GM08714 (cell line): ENCODE data around the gene ADCY6.
A peak's percentile ranks its signal among the peaks of the same experiment; 100 is the strongest.

ENCODE experiments used
- H3K4me3 ChIP-seq: fragments of 200-500 bp; sonication (Bioruptor generic); 2 replicates; pipeline ENCODE4 v1.5.1; 2014; ENCODE audit warnings: mild to moderate bottlenecking, low read length, inconsistent platforms
- ZNF274 ChIP-seq: IDR thresholded peaks from 2 replicates; pipeline ENCODE4 v1.6.1; 2012; ENCODE audit warnings: mild to moderate bottlenecking, low read depth, low read length

Gene ADCY6

DNA sequence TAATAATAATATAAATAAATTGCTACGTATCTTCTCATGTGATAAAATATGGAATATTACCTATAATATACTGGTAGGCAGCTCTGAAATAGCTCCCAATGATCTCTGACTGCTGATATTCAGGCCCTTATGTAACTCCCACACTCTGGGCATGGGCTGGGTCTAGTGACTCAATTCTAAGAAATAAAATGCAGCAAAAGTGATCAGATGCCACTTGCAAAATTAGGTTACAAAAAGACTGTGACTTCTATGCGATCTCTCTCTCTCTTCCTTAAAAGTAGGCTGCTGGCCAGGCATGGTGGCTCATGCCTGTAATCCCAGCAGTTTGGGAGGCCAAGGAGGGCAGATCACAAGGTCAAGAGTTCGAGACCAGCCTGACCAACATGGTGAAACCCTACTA is 19.1 kb upstream of the ADCY6 start:
- no peak for TF ChIP-seq ZNF274
- H3K4me3 ChIP-seq = no peak overlapping the region

DNA sequence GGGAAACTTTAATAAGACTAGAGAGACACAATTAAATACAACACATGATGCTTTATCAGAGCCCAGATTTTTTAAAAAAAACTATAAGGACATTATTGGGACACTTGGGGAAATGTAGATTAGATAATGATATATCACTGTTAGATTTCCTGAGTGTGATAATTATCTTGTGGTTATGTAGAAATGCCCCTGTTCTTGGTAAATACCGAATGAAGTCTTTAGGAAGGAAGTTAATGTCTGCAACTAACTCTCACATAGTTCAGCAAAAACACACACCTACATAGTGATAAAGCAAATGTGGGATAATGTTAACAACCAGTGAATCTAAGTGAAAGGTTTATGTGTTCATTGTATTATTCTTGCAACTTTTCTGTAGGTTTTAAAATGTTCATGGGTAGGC is 14.8 kb upstream of the ADCY6 start:
- TF ChIP-seq ZNF274 = no peak
- no peak overlapping the region for H3K4me3 ChIP-seq

DNA sequence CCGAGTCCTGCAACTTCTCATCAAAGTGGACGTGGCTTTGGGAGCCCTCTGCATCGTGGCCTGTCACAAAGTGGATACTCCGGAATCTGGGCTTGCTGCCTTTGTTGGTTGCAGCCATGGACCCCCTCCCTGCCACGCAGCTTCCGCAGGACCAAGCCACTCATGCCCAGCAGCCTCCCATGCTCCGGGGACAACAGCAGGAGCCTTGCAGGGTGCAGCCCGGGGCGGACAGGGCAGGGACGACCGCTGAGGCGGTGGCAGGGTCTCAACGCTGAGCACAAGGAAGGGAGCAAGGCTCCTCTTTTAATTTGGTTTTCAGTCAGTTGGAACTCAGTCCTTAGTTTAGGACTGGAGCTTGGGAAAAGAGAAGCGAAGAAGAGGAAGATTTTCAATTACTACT is 12.1 kb upstream of the ADCY6 start:
- no peak for TF ChIP-seq ZNF274
- no peak overlapping the region for H3K4me3 ChIP-seq

DNA sequence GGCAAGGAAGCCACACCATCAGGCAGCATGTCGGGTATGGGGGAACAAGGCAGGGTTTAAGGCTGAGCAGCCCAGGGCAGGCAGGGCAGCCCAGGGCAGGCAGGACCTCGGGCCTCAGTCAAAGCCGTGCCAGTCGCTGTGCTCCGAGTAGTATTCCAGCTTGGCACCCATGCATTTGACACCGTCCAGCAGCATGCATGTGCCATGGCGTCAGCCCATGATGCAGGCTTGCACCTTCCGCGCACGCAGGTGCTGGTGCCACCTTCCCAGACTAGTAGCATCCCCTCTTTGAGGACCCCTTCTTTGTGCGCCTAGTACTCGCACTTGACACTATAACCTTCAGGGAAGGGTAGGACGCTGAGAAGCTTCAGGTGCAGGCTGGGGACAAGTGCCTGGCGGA is 11.6 kb upstream of the ADCY6 start:
- no peak for TF ChIP-seq ZNF274
- H3K4me3 ChIP-seq = no peak overlapping the region

DNA sequence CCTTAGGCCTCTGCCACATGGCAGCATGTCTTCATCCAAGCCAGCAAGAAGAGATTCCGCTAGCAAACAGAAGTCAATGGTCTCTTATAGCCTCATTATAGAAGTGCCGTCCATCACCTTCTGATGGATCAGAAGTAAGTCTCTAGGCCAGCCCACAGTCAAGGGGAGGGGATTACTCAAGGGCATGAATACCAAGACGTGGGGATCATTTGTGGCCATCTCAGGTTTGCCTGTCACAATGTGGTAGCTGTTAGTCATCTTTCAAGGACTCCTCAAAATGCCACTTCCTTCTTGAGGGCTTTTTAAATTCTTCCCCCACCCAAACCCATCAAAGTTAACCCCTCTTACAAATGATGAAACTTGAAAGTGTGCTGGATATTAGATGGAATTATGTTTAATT is 8.1 kb upstream of the ADCY6 start:
- H3K4me3 ChIP-seq = no peak overlapping the region
- no peak for TF ChIP-seq ZNF274

DNA sequence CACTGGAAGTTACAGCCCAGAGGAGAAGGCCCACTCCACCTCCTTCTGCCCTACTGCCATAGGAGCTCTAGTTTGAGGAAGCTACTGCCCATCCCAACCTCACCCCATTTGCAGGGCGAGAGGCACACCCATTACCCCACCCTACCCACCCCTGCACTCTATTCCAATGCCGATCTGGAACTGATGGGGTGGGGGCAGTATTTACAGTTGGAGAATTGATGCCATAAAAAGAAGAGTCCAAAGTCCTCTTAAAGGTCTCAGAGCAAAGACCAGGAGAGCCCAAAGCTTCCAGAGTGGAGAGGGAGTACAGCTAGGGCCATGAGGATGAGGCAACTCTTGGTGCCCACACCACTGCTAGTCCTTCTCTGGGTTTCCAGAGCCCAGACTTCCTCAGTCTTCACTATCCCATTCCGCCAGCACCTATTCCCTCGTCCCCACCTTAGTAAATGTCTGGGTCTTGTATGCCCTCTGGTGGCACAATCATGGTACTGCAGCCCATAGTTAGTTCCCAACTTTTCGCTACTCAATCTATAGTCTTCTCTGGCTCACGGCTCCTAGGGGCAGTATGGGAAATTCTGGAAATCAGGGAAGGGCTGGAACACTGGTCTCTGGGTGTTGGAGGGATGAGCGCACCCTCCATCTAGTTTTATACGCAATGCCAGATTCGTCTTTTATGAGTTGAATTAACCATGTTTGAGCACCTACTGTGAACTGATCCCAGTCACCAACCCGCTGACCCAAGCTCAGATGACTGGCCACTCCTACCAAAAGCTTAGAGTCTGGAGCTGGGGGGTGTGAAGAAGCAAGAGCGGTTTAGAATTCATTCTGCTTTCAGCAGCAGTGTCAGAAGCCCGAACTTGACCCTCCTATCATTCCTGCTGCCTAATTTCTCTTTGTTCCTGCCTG is 6.9 kb upstream of the ADCY6 start:
- no peak overlapping the region for H3K4me3 ChIP-seq
- TF ChIP-seq ZNF274 = no peak

DNA sequence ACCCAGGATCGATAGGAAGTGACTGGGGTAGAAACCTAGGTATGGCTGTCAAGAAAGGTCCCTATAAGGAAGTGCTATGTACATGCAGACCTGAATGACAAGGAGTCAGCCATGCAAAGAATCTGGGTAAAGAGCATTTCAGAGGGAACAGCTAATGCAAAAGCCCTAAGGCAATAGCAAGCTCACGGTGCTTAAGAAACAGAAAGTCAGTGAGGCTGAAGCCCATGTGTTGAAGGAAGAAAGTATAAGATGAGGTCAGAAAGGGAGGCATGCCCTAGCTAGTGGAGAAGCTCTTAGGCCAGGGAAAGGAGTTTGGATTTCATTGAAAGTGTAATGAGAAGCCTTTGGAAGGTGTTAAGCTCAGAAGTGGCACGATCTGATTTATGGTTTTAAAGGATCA is 6.0 kb upstream of the ADCY6 start:
- no peak for TF ChIP-seq ZNF274
- no peak overlapping the region for H3K4me3 ChIP-seq

DNA sequence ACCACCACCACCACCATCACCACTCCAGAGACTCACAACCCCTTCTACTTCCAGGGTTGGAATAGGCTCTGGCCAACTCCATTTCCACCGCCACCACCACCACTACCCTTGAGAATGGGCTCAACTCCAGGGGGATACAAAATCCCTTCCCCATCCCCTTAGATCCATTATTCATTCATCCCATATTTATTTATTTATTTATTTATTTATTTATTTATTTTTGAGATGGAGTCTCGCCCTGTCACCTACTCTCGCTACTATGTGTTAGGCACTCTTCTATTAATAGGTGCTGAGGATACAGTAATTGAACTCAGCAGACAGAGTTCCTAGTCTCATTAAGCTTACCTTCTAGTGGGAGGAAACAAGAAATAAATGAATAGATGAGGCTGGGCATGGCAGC is 4.8 kb upstream of the ADCY6 start:
- H3K4me3 ChIP-seq = no peak overlapping the region
- TF ChIP-seq ZNF274 = no peak

DNA sequence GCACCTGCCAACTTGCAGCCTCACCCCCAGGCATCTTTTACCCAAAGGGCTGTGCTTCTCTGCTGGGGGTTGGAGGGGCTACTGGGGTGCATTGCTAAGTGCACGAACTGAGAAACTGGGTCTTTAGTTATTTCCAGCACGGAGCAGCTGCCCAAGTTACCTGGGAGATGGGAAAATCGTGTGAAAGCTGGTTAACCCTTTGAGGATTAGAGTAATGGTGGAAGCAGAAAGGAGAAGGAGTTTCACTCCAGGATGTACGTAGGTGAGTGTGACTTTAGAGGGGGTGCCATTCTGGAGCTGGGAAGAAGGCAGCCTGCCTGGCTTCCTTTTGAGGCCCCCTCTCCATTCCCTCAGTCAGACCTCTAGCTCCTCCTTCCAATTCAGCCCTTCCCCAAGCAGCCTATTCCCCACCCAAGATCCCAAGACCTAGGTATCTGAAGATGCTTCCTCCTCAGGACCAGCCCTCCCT is 1.0 kb upstream of the ADCY6 start:
- no peak overlapping the region; the same call in 1 of the 2 replicates for H3K4me3 ChIP-seq
- TF ChIP-seq ZNF274 = no peak

DNA sequence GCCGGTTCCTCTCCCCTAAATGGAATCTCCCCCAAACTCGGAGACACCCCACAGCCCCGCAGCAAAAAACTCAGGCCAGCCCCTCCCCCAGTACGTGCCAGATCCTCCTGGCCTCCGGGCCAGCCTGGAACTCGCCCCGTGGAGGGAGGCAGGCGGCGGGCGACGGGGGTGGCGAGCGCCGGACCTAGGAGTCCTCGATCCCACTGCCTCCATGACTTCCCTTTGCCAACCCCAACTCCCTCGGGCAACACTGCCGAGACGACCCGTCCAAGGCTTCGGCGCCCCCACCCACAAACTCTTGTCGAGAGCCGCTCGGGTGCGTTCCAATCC is 400 bp downstream of the ADCY6 start:
- TF ChIP-seq ZNF274 = no peak
- H3K4me3 ChIP-seq = peak overlapping the region; percentile 72

DNA sequence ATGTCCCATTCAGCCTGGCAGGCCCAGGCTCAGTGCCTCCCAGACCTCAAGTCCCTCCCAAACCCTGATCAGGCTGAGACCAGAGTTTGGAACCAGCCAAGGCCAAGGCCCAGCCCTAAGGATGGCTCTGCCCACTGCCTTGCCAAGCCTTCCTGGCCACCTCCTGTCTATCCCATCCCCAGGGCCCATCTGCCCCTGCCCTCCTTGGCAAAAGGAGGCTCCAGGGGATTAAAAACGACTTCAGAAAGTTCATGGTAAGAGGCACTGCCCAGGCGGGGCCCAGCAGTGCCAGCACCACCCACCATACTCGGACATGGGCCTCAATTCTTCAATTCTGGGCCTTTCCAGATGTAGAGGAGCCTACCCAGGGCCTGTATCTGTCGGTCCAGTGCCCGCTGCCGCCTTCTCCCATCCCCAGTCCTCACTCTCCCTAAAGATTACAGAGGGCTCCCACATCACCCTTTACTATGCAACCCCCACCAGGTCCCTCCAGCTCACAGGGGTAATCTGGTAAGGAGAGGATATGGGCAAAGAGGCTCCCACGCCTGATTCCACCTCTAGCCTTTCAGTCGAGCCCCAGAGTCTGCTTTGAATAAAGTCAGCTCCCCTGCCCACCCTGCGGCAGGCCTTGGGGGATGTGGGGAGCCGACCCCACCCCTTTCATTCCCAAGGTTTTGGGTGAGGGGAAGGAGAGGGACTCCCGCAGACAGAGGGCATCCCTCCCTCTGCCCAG is 932 bp downstream of the ADCY6 start:
- peak overlapping the region; percentile 72 for H3K4me3 ChIP-seq

DNA sequence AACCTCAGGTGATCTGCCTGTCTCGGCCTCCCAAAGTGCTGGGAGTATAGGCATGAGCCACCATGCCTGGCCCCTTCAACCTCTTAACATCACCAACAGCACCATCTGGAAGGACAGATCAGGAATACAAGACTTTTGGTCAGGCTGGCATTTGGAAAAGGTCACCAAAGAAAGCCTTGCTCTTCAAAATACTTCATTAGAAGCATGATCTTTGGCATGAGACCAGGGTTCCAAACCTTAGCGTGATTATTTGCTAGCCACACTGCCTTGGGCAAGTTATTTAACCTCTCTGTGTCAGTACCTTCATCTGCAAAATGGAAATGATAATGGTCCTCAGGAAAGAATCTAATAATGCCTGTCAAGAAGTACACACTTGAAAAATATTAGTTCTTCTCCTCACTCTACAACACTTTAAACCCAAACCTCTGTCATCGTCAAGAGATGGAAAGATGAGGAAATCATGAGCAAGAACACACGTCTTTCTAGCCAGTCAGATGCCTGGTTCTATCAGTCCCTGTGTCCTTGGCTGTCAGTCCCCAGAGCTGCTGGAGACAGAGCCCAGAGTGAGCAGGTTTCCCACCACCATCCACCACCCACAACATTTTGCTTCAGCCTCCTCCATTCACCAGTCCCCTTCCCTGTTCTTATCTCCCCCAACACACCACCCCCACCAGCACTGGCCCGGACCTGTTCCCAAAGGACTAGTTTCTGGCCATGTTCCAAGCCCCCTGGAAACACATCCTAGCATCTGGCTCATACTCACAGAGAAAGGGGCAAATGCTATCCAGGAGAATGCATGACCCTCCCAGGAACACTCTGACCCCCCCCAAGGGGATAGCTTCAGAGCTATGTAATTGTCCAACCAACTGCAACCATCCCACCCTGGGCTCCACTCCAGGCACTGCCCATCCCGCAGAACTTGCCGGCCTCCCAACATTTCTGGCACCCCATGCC is 2.0 kb downstream of the ADCY6 start:
- no peak overlapping the region for H3K4me3 ChIP-seq
- TF ChIP-seq ZNF274 = no peak

More for the DNA sequence above, 932 bp downstream of the ADCY6 start:
- TF ChIP-seq ZNF274 = no peak

DNA sequence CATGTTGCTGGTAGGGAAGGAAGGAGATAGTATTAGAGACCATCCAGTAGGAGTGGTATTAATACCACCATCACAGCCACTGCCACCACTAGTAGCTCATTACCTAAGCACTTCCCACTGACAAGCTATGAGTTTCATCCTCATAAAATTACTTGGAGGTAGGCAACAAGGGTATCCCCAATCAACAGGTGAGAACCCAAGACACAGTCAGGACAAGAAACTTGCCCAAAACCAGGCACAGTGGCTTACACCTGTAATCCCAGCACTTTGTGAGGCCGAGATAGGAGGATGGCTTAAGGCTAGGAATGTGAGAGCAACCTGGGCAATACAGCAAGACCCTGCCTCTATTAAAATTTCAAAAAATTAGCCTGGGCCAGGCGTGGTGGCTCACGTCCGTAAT is 5.5 kb downstream of the ADCY6 start:
- TF ChIP-seq ZNF274 = no peak
- H3K4me3 ChIP-seq = no peak overlapping the region
